Measurements from ENCODE around the gene POMGNT1.
"Not testable (repeated sequence)": the region's sequence is repeated elsewhere in the genome, so short reads cannot be mapped to it uniquely, and the experiment has no call there.

Gene POMGNT1

DNA sequence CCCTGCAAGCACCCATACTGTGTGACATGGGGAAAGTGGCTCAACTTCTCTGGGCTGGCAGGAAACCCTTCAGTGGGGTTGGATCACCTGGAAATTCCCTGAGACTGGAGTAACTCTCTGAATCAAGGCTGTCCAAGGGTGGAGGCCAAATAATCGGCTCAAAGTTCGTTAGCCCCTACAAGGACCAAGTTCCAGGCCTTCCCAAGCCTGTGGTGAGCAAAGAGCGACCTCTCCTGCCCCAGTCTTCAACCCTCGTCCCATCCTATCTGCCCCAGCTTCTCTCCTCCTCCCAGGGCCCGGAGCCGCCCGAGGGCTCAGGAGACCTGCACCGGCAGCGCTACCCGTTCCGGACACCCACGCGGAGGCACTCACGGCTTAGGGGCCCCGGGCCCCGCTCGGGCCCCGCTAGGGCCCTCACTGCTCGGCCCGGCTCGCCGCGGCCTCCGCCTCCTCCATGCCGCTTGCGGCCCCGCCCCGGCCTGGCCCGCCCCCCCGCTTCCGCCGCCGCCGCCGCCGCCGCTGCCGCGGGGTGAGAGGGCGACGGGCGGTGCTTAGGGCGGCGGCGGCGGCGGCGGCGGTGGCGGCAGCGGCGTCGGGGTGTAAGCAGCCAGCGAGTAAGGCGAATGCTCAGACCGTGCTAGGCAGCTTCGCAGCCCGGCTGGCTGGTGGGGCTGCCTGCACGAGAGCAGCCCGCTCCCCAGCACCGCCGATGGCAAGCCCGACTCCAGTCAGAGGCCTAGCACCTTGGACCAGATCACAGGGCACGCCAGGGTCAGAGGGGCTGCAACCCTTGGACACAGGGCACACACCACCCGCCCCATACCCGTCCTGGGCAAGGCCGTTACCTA lies at the start of gene POMGNT1:
POMGNT1 (minus strand) TSS at position 471 of the 848 bp plus-strand sequence. CDS start 613 bp downstream, outside the sequence.
- peak; percentile 31 for DNase-seq

- DNase-seq, result peak; percentile 98
Measured at GRCh38 chr1:46247436-46248121, 49.3 kb upstream of the POMGNT1 start, which contains the start of gene RAD54L. Gene RAD54L (plus strand): TSS chr1:46247763. CDS start chr1:46248406, 643 bp downstream.

- no peak for DNase-seq
Measured at GRCh38 chr1:46246548-46247435, 48.6 kb upstream of the POMGNT1 start.

DNA sequence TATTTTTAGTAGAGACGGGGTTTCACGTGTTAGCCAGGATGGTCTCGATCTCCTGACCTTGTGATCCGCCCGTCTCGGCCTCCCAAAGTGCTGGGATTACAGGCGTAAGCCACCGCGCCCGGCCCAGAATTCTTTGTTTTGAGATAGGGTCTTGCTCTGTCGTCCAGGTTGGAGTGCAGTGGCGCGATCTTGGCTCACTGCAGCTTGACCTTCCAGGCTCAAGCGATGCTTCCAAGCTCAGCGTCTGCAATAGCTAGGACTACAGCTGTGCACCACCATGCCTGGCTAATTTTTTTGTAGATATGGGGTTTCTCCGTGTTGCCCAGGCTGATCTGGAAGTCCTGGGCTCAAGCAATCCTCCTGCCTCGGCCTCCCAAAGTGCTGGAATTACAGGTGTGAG lies 47.9 kb upstream of the POMGNT1 start:
- not testable (repeated sequence) for DNase-seq

DNA sequence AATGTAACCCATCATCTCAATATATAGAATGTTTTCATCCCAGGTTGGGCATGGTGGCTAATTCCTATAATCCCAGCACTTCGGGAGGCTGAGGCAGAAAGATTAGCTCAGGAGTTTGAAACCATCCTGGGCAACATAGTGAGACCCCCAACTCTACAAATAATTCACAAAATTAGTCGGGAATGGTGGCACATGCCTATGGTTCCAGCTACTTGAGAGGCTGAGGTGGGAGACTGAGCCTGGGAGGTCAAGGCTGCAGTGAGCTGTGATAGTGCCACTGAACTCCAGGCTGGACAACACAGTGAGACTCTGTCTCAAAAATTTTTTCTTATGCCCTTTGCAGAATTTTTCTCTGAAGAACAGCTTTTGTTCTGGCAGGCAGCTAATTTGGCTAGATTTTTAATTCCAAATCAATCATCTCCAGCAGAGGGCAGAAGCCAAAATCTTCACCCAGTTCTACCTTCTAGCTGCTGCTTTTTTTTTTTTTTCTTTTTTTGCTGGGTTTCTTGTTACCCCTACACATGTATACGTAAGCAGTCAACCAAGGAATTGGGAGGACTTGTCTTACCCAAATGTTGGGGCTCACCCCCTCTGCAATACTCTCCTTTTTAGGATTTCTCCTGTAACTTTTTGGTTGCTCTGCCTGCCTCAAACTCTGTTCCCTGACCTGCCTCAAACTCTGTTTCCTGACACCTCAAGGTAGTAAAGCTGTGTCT lies 46.6 kb upstream of the POMGNT1 start:
- peak; percentile 64 for DNase-seq

GRCh38 chr1:46243831-46244230 lies 45.6 kb upstream of the POMGNT1 start:
- not testable (repeated sequence) for DNase-seq

GRCh38 chr1:46242918-46243317 lies 44.7 kb upstream of the POMGNT1 start:
- DNase-seq, result no peak

- not testable (repeated sequence) for DNase-seq
Measured at GRCh38 chr1:46241733-46242132, 43.5 kb upstream of the POMGNT1 start.

DNA sequence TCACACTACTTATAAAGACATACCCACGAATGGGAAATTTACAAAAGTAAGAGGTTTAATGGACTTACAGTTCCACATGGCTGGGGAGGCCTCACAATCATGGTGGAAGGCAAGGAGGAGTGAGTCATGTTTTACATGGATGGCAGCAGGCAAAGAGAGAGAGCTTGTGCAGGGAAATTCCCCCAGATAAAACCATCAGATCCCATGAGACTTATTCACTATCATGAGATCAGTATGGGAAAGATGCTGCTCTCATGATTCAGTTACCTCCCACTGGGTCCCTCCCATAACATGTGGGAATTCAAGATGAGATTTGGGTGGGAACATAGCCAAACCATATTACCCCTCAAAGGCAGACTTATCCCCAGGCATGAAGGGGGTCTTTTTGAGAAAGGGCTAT lies 40.6 kb upstream of the POMGNT1 start:
- not testable (repeated sequence) for DNase-seq

DNA sequence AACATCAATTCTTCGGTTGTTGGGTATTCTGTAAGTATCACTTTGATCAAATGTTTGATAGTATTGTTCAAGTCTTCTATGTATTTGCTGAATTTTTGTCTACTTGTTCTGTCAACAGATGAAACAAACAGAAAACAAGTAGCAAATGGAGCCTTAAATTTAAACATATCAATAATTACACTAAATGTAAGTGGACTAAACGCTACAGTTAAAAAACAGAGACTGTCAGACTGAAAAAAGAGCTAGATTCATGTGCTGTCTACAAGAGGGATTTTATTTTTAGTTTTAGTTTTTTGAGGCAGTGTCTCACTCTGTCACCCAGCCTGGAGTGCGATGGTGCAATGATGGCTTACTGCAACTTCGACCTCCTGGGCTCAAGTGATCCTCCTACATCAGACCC lies 38.6 kb upstream of the POMGNT1 start:
- no peak for DNase-seq

- not testable (repeated sequence) for DNase-seq
Measured at GRCh38 chr1:46231231-46231630, 33.0 kb upstream of the POMGNT1 start.

- DNase-seq, result no peak
Measured at GRCh38 chr1:46224966-46225365, 26.7 kb upstream of the POMGNT1 start.

GRCh38 chr1:46223472-46223943 lies 25.3 kb upstream of the POMGNT1 start:
- peak; percentile 85 for DNase-seq

DNA sequence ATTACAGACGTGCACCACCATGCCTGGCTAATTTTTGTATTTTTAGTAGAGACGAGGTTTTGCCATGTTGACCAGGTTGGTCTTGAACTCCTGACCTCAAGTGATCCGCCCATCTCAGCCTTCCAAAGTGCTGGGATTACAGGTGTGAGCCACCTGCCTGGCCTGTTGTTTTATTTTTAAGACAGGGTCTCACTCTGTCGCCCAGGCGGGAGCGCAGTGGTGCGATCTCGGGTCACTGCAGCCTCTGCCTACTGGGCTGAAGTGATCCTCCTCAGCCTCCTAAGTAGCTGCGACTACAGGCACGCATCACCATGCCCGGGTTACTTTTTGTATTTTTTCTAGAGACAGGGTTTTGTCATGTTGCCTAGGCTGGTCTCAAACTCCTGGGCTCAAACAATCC lies 24.8 kb upstream of the POMGNT1 start:
- not testable (repeated sequence) for DNase-seq

DNA sequence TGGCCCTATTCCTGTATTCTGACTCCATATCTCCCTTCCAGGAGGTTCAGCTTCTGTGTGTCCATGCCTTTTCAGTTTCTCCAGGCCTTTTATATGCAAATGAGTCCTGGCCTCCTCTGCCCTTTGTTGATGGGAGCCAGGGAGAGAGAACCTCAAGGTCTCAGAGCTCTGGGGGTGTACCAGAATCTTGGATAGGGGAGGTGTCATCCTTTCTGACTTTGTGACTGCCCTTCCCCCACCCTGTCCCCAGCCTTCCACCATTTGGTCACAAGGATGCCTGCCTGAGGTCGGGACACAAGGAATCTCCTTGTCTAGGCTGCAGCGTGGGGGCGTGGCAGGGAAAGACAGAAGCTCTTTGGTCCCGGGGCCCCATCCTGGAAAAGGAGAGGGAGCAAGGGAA lies 23.5 kb upstream of the POMGNT1 start:
- DNase-seq, result no peak

GRCh38 chr1:46220808-46221207 lies 22.6 kb upstream of the POMGNT1 start:
- no peak for DNase-seq

DNA sequence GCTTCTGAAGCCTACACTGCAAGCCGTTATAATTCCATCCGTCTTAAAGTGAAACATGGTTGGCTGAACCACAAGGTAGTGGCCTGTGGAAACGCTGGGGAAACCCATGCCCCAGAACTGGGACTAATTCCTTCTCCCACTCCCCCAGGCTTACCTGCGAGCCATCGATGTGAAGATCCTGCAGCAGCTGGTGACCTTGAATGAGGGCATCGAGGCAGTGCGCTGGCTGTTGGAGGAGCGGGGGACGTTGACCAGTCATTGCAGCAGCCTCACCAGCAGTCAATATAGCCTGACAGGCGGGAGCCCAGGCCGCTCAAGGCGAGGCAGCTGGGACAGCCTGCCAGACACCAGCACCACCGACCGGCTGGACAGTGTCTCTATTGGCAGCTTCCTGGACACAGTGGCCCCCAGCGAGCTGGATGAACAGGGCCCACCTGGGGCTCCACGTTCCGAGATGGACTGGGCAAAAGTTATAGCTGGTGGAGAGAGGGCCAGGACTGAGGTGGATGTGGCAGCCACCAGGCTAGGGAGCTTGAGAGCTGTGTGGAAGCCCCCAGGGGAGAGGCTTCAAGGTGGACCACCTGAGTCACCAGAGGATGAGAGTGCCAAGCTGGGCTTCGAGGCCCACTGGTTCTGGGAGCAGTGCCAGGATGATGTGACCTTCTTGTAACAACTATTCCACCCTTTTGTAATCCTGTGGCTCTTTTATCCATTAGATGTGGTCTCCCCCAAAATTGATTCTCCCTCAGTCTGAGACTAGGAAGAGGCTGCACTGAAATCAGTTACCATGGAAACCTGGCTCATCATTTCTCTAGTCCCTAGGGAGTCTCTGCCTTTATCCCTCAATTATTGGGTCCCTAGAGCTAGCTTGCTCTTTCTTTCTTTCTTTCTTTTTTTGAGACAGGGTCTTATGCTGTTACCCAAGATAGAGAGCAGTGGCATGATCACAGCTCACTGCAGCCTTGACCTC lies 21.6 kb upstream of the POMGNT1 start:
- no peak for DNase-seq

DNA sequence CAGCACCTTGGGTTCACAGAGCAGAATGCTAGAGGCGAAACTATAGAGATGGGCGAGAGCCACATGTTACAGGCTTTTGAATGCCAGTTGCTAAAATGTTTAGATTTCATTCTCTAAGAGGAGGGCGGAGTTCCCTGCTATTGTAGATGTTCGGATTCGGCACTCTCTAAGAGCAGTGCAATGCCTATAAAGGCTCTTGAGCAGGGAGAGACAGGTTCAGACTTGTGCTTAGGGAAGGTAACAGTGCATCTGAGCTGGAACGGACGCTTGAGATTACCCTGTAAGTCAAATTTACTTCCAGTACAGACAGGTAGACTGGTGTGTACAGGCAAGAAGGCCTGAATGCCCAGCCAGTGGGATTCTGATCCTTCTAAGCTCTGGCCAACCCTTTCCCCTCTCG lies 20.2 kb upstream of the POMGNT1 start:
- no peak for DNase-seq

- no peak for DNase-seq
Measured at GRCh38 chr1:46215504-46215903, 17.3 kb upstream of the POMGNT1 start.

- DNase-seq, result no peak
Measured at GRCh38 chr1:46211051-46211450, 12.8 kb upstream of the POMGNT1 start.

- DNase-seq, result no peak
Measured at GRCh38 chr1:46210561-46210960, 12.3 kb upstream of the POMGNT1 start.

Measured in NCI-H1694 treated with DMSO at 0.1 percent for 48 hours (cell line).